WTC11 (cell line): ENCODE measurements around the gene NHSL2. TPM values are rescaled to one million over a fixed set of nuclear protein-coding genes. Genes with fewer than 3 reads are reported as not detected.

Experiments used
- ATAC-seq: fragments of 200-7000 bp; cut with Tn5 transposase; 2 replicates; pipeline ENCODE4 v1.10.0; 2021; ENCODE audit warnings: mild to moderate bottlenecking, moderate library complexity
- CTCF ChIA-PET: fragments of 300-600 bp; sonication (Branson Sonifier 250); formaldehyde crosslinking; loops from one replicate; lab custom pipeline; 2021; ENCODE audit warnings: antibody characterized with exemption; lab: Charles Lee
- POLR2A ChIA-PET: fragments of 350-600 bp; sonication (Branson Sonifier 250); formaldehyde crosslinking; loops from one replicate; lab custom pipeline; 2021; ENCODE audit warnings: antibody characterized with exemption; lab: Charles Lee
- DNase-seq: peaks from one replicate; pipeline ENCODE4 v3.0.0; 2021; ENCODE audit warnings: low spot score
- H3K27ac Mint-ChIP-seq: 2 replicates; pipeline ENCODE4 v1.8.0; 2021; ENCODE audit warnings: mixed read lengths
- H3K27me3 Mint-ChIP-seq: 2 replicates; pipeline ENCODE4 v1.8.0; 2021; ENCODE audit warnings: low read depth, mild to moderate bottlenecking, moderate library complexity, mixed read lengths
- H3K36me3 Mint-ChIP-seq: 2 replicates; pipeline ENCODE4 v1.8.0; 2021; ENCODE audit warnings: mixed read lengths
- H3K4me1 Mint-ChIP-seq: 2 replicates; pipeline ENCODE4 v1.8.0; 2022; ENCODE audit warnings: mixed read lengths
- H3K4me3 Mint-ChIP-seq: 2 replicates; pipeline ENCODE4 v1.8.0; 2021; ENCODE audit warnings: mild to moderate bottlenecking, moderate library complexity, mixed read lengths
- H3K9me3 Mint-ChIP-seq: 2 replicates; pipeline ENCODE4 v1.8.0; 2021; ENCODE audit warnings: mixed read lengths
- ATF6 ChIP-seq: sonication (generic); formaldehyde crosslinking; IDR thresholded peaks from 2 replicates; pipeline ENCODE4 v1.8.1; 2023; ENCODE audit warnings: mild to moderate bottlenecking, missing genetic modification reagents
- CREB1 ChIP-seq: sonication (generic); formaldehyde crosslinking; IDR thresholded peaks from 2 replicates; pipeline ENCODE4 v1.8.0; 2023; ENCODE audit warnings: mild to moderate bottlenecking, missing genetic modification reagents
- CREM ChIP-seq: sonication (generic); formaldehyde crosslinking; IDR thresholded peaks from 2 replicates; pipeline ENCODE4 v1.8.1; 2022; ENCODE audit warnings: mild to moderate bottlenecking, missing genetic modification reagents, moderate library complexity
- E2F1 ChIP-seq: sonication (generic); formaldehyde crosslinking; IDR thresholded peaks from 2 replicates; pipeline ENCODE4 v1.8.0; 2022; ENCODE audit warnings: mild to moderate bottlenecking, missing genetic modification reagents
- FOXP4 ChIP-seq: sonication (generic); formaldehyde crosslinking; IDR thresholded peaks from 2 replicates; pipeline ENCODE4 v1.8.0; 2022; ENCODE audit warnings: mild to moderate bottlenecking, missing genetic modification reagents
- MXD4 ChIP-seq: fragments of 250-450 bp; sonication (Bioruptor Pico); IDR thresholded peaks from 2 replicates; pipeline ENCODE4 v1.8.0; 2021; ENCODE audit warnings: mild to moderate bottlenecking, moderate library complexity, borderline replicate concordance
- NFE2L1 ChIP-seq: sonication (generic); formaldehyde crosslinking; IDR thresholded peaks from 2 replicates; pipeline ENCODE4 v1.8.1; 2023; ENCODE audit warnings: missing genetic modification reagents
- TEAD1 ChIP-seq: sonication (generic); formaldehyde crosslinking; IDR thresholded peaks from 2 replicates; pipeline ENCODE4 v1.8.0; 2022; ENCODE audit warnings: mild to moderate bottlenecking, missing genetic modification reagents
- TEAD4 ChIP-seq: sonication (generic); formaldehyde crosslinking; IDR thresholded peaks from 2 replicates; pipeline ENCODE4 v1.8.0; 2022; ENCODE audit warnings: mild to moderate bottlenecking, missing genetic modification reagents
- USF1 ChIP-seq: sonication (generic); formaldehyde crosslinking; IDR thresholded peaks from 2 replicates; pipeline ENCODE4 v1.8.0; 2022; ENCODE audit warnings: mild to moderate bottlenecking, missing genetic modification reagents
- ZBTB21 ChIP-seq: sonication (generic); formaldehyde crosslinking; IDR thresholded peaks from 2 replicates; pipeline ENCODE4 v1.8.1; 2023; ENCODE audit warnings: mild to moderate bottlenecking, missing genetic modification reagents, borderline replicate concordance
- ZMAT4 ChIP-seq: fragments of 250-450 bp; sonication (Bioruptor Pico); IDR thresholded peaks from 2 replicates; pipeline ENCODE4 v1.9.0; 2021; ENCODE audit warnings: mild to moderate bottlenecking
- ZNF138 ChIP-seq: sonication (generic); formaldehyde crosslinking; conservative IDR thresholded peaks from 2 replicates; pipeline ENCODE4 v1.8.1; 2022; ENCODE audit warnings: mild to moderate bottlenecking, moderate library complexity, missing genetic modification reagents
- ZNF263 ChIP-seq: sonication (generic); formaldehyde crosslinking; IDR thresholded peaks from 2 replicates; pipeline ENCODE4 v1.8.1; 2022; ENCODE audit warnings: low read depth, mild to moderate bottlenecking, moderate library complexity, missing genetic modification reagents
- ZNF281 ChIP-seq: sonication (generic); formaldehyde crosslinking; IDR thresholded peaks from 2 replicates; pipeline ENCODE4 v1.8.0; 2023; ENCODE audit warnings: mild to moderate bottlenecking, missing genetic modification reagents
- ZNF416 ChIP-seq: fragments of 250-450 bp; sonication (Bioruptor Pico); IDR thresholded peaks from 2 replicates; pipeline ENCODE4 v1.9.0; 2021; ENCODE audit warnings: mild to moderate bottlenecking, inconsistent platforms
- ZNF671 ChIP-seq: fragments of 250-450 bp; sonication (Bioruptor Pico); IDR thresholded peaks from 2 replicates; pipeline ENCODE4 v1.8.0; 2021; ENCODE audit warnings: mild to moderate bottlenecking
- total RNA-seq: library from RNA; stranded (reverse); gene quantifications from 3 replicates; pipeline ENCODE4 v1.2.3, GENCODE V29; 2021
- TF ChIP-seq, protein P1 (sequence below): fragments of 250-450 bp; sonication (Bioruptor Pico); IDR thresholded peaks from 2 replicates; pipeline ENCODE4 v2.1.2; 2022; ENCODE audit warnings: mild to moderate bottlenecking, moderate library complexity

NHSL2 gene
- total RNA-seq, 1 experiment from 2014 or later = 7.9 TPM

DNA sequence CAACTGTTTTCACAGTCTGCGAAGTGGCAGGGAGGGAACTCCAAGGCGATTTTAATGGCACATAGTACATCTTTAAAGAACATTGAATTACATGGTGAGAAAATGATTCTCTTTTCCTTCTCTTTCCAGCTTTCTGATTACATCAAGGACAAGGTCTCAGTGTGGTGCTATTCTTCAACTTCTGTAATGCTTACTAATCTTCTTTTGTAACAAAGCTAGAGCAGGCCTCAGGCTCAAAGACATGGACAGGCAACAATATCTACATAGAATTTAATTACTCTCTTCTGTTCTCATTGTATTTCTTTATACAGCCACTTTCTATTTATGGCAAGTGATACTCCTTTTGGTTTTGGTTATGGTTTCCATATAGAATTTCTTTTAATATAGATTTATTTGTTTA lies 172.6 kb downstream of the NHSL2 start (continued):
- TF ChIP-seq ZNF281 (CRISPR knock-in tag) (no peak), ZMAT4 (CRISPR knock-in tag) (no peak), NFE2L1 (CRISPR knock-in tag) (no peak), ZNF416 (CRISPR knock-in tag) (no peak)

GRCh38 chrX:72084114-72084513 lies 173.5 kb downstream of the NHSL2 start:
- ChIA-PET CTCF (interaction anchor here (1.0 kb wide), 1 partner anchor 65 kb away, joined by 4 read pairs; no protein-coding TSS in a partner anchor), POLR2A (no interaction called here)
- no peaks in the 10 kb centered on the region for H3K9me3 Mint-ChIP-seq
- H3K36me3 Mint-ChIP-seq = no peaks in the 10 kb centered on the region; the same call in 1 of the 2 replicates
- H3K4me1 Mint-ChIP-seq = peaks cover 29% of the 10 kb centered on the region
- TF ChIP-seq CREB1 (CRISPR knock-in tag) = no peak
- TF ChIP-seq CREM = no peak
- TF ChIP-seq ZNF138 = no peak
- TF ChIP-seq TEAD4 (CRISPR knock-in tag) = no peak
- TF ChIP-seq, protein P1, sequence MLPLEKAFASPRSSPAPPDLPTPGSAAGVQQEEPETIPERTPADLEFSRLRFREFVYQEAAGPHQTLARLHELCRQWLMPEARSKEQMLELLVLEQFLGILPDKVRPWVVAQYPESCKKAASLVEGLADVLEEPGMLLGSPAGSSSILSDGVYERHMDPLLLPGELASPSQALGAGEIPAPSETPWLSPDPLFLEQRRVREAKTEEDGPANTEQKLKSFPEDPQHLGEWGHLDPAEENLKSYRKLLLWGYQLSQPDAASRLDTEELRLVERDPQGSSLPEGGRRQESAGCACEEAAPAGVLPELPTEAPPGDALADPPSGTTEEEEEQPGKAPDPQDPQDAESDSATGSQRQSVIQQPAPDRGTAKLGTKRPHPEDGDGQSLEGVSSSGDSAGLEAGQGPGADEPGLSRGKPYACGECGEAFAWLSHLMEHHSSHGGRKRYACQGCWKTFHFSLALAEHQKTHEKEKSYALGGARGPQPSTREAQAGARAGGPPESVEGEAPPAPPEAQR (CRISPR knock-in tag) = no peak
- no peak for TF ChIP-seq FOXP4
- DNase-seq (no peak), ATAC-seq (no peak)
- H3K27me3 Mint-ChIP-seq = no peaks in the 10 kb centered on the region
- no peak overlapping the region for H3K4me3 Mint-ChIP-seq
- H3K27ac Mint-ChIP-seq = no peak overlapping the region

DNA sequence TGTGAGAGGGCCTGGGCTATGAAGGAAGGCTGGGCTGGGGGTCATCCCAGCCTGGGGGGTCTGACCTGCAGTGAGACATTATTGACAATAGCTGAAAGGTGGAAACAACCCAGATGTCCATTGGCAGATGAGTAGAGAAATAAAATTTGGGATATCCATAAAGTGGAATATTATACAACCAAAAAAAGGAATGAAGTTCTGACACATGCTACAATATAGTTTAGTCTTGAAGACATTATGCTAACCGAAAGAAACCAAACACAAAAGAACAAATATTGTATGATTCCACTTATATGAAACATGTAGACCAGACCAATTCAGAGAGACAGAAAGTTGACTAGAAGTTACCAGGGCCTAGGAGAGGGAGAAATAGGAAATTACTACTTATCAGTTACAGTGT lies 176.3 kb downstream of the NHSL2 start:
- TF ChIP-seq TEAD1 (CRISPR knock-in tag) (no peak), E2F1 (no peak)
- Mint-ChIP-seq H3K4me3 (no peak overlapping the region), H3K4me1 (peaks cover 8% of the 10 kb centered on the region; the same call in 1 of the 2 replicates), H3K27me3 (no peaks in the 10 kb centered on the region), H3K27ac (no peak overlapping the region), H3K9me3 (no peaks in the 10 kb centered on the region), H3K36me3 (no peaks in the 10 kb centered on the region; the same call in 1 of the 2 replicates)
- POLR2A ChIA-PET = no interaction called here
- CTCF ChIA-PET = interaction anchor here (0.7 to 2.5 kb wide), 3 partner anchors 14 to 65 kb away, joined by 4 to 8 read pairs (median 6); no protein-coding TSS in a partner anchor
- DNase-seq (no peak), ATAC-seq (no peak)

- peaks cover 8% of the 10 kb centered on the region; the same call in 1 of the 2 replicates for H3K4me1 Mint-ChIP-seq
- H3K27ac Mint-ChIP-seq = no peak overlapping the region
- no peak for ATAC-seq
- no peaks in the 10 kb centered on the region for H3K9me3 Mint-ChIP-seq
- H3K4me3 Mint-ChIP-seq = no peak overlapping the region
- no peak for DNase-seq
- no peaks in the 10 kb centered on the region for H3K27me3 Mint-ChIP-seq
- ChIA-PET CTCF (no interaction called here), POLR2A (no interaction called here)
- H3K36me3 Mint-ChIP-seq = no peaks in the 10 kb centered on the region; the same call in 1 of the 2 replicates
- TF ChIP-seq ZNF263 (CRISPR knock-in tag) (no peak), ZNF671 (no peak), E2F1 (no peak), ZMAT4 (CRISPR knock-in tag) (no peak), ATF6 (CRISPR knock-in tag) (no peak), ZBTB21 (CRISPR knock-in tag) (no peak), MXD4 (CRISPR knock-in tag) (no peak), USF1 (CRISPR knock-in tag) (no peak)
These were observed 178.1 kb downstream of the NHSL2 start for GRCh38 chrX:72088761-72089160.
